Right atrium auricular region (tissue), 2 donors: Measurements from ENCODE around the gene METAP1D. TPM values are rescaled to one million over a fixed set of nuclear protein-coding genes. Genes with fewer than 3 reads are reported as not detected.

Experiments
- DNase-seq: peaks from one replicate; pipeline ENCODE4 v3.0.0-alpha.2; 2019; ENCODE audit warnings: low spot score
- H3K27ac ChIP-seq, 2 donors: fragments of 200-600 bp; sonication (generic); 1 replicate in 1 of 2; 2 replicates in 1 of 2; pipeline ENCODE4 v1.5.1; 2016 to 2019
- H3K27me3 ChIP-seq, 2 donors: fragments of 200-600 bp; sonication (generic); one replicate each; pipeline versions ENCODE4 v1.5.1 to v1.6.0; 2017 to 2019
- H3K36me3 ChIP-seq: fragments of 200-600 bp; sonication (generic); one replicate; pipeline ENCODE4 v1.5.1; 2016
- H3K4me1 ChIP-seq, 2 donors: fragments of 200-600 bp; sonication (generic); one replicate each; pipeline versions ENCODE4 v1.5.1 to v1.6.0; 2017 to 2019
- H3K4me3 ChIP-seq, 2 donors: fragments of 200-600 bp; sonication (generic); 1 replicate in 1 of 2; 2 replicates in 1 of 2; pipeline ENCODE4 v1.5.1; 2017 to 2019; ENCODE audit warnings: mild to moderate bottlenecking in 1 of 2, moderate library complexity in 1 of 2
- H3K9me3 ChIP-seq, 2 donors: fragments of 200-600 bp; sonication (generic); one replicate each; pipeline ENCODE4 v1.5.1; 2019
- CTCF ChIP-seq, 2 donors: fragments of 200-600 bp; sonication (generic); IDR thresholded peaks; one replicate each; pipeline ENCODE4 v1.5.1; 2019; ENCODE audit warnings: antibody characterized with exemption in 2 of 2
- total RNA-seq, 2 donors: library from RNA; depleted of rRNA; stranded (reverse); fragments of >200 nt; gene quantifications; one replicate each; pipeline ENCODE4 v1.1.0, GENCODE V29; 2016

METAP1D gene
- total RNA-seq, 2 donors from 2014 or later, result 2.3 to 4.7 TPM

GRCh38 chr2:172105471-172106107, 105.8 kb downstream of the METAP1D start:
- no peaks in the 10 kb centered on the region for H3K9me3 ChIP-seq
- H3K27me3 ChIP-seq, result peaks cover 72 to 77% of the 10 kb centered on the region in 2 donors
- peak overlapping the region in 1 of 2 donors; percentile 6 for H3K4me3 ChIP-seq
- peaks cover 0 to 60% of the 10 kb centered on the region in 2 donors for H3K4me1 ChIP-seq
- H3K36me3 ChIP-seq, result no peaks in the 10 kb centered on the region
- H3K27ac ChIP-seq, result no peak overlapping the region
- TF ChIP-seq CTCF (IDR thresholded peaks at IDR 0.05), result no peak
- no peak for DNase-seq

- Histone ChIP-seq H3K4me3 (peak overlapping the region in 1 of 2 donors; percentile 6), H3K27me3 (peaks cover 65 to 71% of the 10 kb centered on the region in 2 donors), H3K4me1 (peaks cover 0 to 52% of the 10 kb centered on the region in 2 donors), H3K36me3 (no peaks in the 10 kb centered on the region), H3K9me3 (no peaks in the 10 kb centered on the region), H3K27ac (no peak overlapping the region)
- TF ChIP-seq CTCF (IDR thresholded peaks at IDR 0.05), result peak in 1 of 2 donors; percentile 40
- DNase-seq, result no peak
Observed at GRCh38 chr2:172106108-172106961, 106.6 kb downstream of the METAP1D start.

GRCh38 chr2:172107690-172108586, 108.2 kb downstream of the METAP1D start:
- peaks cover 49 to 56% of the 10 kb centered on the region in 2 donors for H3K27me3 ChIP-seq
- peak; percentile 32 for DNase-seq
- peaks cover 0 to 36% of the 10 kb centered on the region in 2 donors for H3K4me1 ChIP-seq
- TF ChIP-seq CTCF (IDR thresholded peaks at IDR 0.05), result no peak
- no peaks in the 10 kb centered on the region for H3K36me3 ChIP-seq
- H3K27ac ChIP-seq, result no peak overlapping the region
- H3K9me3 ChIP-seq, result no peaks in the 10 kb centered on the region
- no peak overlapping the region for H3K4me3 ChIP-seq

GRCh38 chr2:172108587-172108930, 108.8 kb downstream of the METAP1D start:
- Histone ChIP-seq H3K4me3 (no peak overlapping the region), H3K36me3 (no peaks in the 10 kb centered on the region), H3K27me3 (peaks cover 43 to 50% of the 10 kb centered on the region in 2 donors)

More at GRCh38 chr2:172108587-172108930, 108.8 kb downstream of the METAP1D start:
- no peak for TF ChIP-seq CTCF (IDR thresholded peaks at IDR 0.05)
- Histone ChIP-seq H3K9me3 (no peaks in the 10 kb centered on the region), H3K27ac (no peak overlapping the region), H3K4me1 (peaks cover 0 to 30% of the 10 kb centered on the region in 2 donors)
- DNase-seq, result no peak
